Motor neuron (in vitro differentiated cells): Measurements from ENCODE around the gene NT5DC3. TPM values are rescaled to one million over a fixed set of nuclear protein-coding genes. Genes with fewer than 3 reads are reported as not detected.
A peak's percentile ranks its signal among the peaks of the same experiment; 100 is the strongest.
"Not testable (repeated sequence)": the region's sequence is repeated elsewhere in the genome, so short reads cannot be mapped to it uniquely, and the experiment has no call there.

ENCODE experiments used
- ATAC-seq, 8 experiments: fragments of 200-7000 bp; cut with Tn5 transposase; replicated peaks in 6 of 8; 2 replicates each; pipeline ENCODE4 v1.8.0; 2021; ENCODE audit warnings: mild to moderate bottlenecking in 8 of 8, moderate library complexity in 8 of 8
- H3K27ac ChIP-seq, 2 donors: fragments of 250-450 bp; sonication (Bioruptor Pico); 2 replicates each; pipeline ENCODE4 v1.9.0; 2021; ENCODE audit warnings: antibody characterized with exemption in 2 of 2, mild to moderate bottlenecking in 2 of 2, moderate library complexity in 1 of 2
- H3K4me1 ChIP-seq, 2 donors: fragments of 250-450 bp; sonication (Bioruptor Pico); replicated peaks in 1 of 2; 2 replicates each; pipeline ENCODE4 v1.6.1; 2021; ENCODE audit warnings: antibody characterized with exemption in 2 of 2, mild to moderate bottlenecking in 2 of 2, moderate library complexity in 1 of 2
- H3K4me3 ChIP-seq, 5 donors: fragments of 250-450 bp; sonication (Bioruptor Pico); 2 replicates each; pipeline ENCODE4 v1.9.0; 2021; ENCODE audit warnings: antibody characterized with exemption in 5 of 5, mild to moderate bottlenecking in 5 of 5, moderate library complexity in 4 of 5
- WGBS, 10 experiments: fragments of 450-650 bp; shearing (Covaris generic); methylation state at CpG; one replicate each; pipeline ENCODE4 v1.0.0; 2022; 5-methylcytosine and 5-hydroxymethylcytosine counted together
- in situ Hi-C, 9 experiments: fragments of 400-800 bp; cut with MboI; loops; one replicate each; pipeline ENCODE4 v1.15.0; 2021; ENCODE audit warnings: low sequenced_read_pairs in 9 of 9, low pct_unique_long_range_greater_than_20kb in 2 of 9; ENCODE audit not compliant: unreplicated experiment in 9 of 9
- total RNA-seq, 8 experiments: library from RNA; unstranded; fragments of 300-600 nt; gene quantifications; 2 replicates each; pipeline versions ENCODE4 v1.2.3 to v1.2.4, GENCODE V29; 2022

Gene NT5DC3
- total RNA-seq, 8 experiments from 2014 or later: 1.0 to 7.5 (median 3.3) TPM

DNA sequence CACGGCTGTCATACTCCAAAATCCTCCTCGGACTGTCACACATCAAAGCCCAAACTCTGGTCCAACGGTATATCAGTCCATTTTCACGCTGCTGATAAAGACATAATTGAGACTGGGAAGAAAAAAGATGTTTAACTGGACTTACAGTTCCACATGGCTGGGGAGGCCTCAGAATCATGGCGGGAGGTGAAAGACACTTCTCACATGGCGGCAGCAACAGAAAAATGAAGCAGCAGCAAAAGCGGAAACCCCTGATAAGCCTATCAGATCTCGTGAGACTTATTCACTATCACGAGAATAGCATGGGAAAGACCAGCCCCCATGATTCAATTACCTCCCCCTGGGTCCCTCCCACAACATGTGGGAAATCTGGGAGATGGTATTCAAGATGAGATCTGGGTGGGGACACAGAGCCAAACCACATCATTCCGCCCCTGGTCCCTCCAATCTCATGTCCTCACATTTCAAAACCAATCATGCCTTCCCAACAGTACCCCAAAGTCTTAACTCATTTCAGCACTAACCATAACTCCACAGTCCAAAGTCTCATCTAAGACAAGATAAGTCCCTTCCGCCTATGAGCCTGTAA is 5.2 kb downstream of the NT5DC3 start:
- 86 to 100% (median 98%) methylated on average over 1 to 10 of the region's 11 CpGs; no CpG with 5 or more reads in 1 of the 10 experiments for WGBS, 10 experiments
- ATAC-seq, H3K4me1 ChIP-seq, H3K4me3 ChIP-seq, H3K27ac ChIP-seq, in situ Hi-C loops: not testable (repeated sequence)

DNA sequence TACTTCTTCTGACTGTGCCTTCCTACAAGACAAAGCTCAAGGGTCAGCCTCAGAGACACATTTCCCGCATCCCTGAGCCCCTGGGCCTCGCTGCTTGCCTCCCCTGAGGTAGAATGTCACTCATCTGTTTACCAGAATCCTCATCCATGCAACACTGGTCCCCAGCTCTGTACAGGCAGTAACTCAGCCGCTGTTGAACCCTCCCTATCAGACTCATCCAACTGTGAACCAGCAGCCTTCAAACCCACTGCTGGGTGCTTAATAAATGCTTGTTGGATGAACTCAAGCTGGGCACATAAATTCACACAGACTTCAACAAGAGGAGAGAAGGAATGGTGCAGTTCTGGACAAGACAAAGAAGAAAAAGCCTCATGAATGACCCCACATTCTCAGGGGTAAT is 6.1 kb downstream of the NT5DC3 start:
- H3K27ac ChIP-seq: no peak overlapping the region
- H3K4me1 ChIP-seq: peaks cover 5 to 7% of the 10 kb centered on the region in 2 donors
- no peak overlapping the region for H3K4me3 ChIP-seq
- ATAC-seq: peak in 5 of 8 experiments; percentile 15 to 53 (median 47)
- in situ Hi-C loops: no loop called here
- 0 to 88% (median 64%) methylated on average over 1 to 3 of the region's 3 CpGs; no CpG with 5 or more reads in 3 of the 10 experiments for WGBS, 10 experiments

DNA sequence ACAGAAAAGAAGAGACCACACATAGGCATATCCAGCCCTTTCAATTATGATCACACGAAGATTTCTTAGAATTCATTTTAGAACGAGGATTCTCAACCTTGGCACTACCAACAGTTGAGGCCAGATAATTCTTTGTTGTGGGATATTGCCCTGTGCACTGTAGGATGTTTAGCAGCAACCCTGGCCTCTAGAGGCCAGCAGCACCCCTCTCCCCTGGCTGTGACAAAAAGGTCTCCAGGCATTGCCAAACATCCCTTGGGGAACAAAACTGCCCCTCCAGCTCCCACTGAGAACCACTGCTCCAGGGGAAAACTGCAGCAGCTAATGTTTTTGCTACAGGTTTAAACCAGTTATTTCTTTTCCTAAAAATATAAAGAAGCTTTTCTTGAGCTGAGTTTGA is 7.1 kb downstream of the NT5DC3 start:
- H3K27ac ChIP-seq: no peak overlapping the region
- H3K4me1 ChIP-seq: peaks cover 5 to 7% of the 10 kb centered on the region in 2 donors
- WGBS, 10 experiments: 0 to 92% (median 80%) methylated on average over 1 to 2 of the region's 2 CpGs; no CpG with 5 or more reads in 3 of the 10 experiments
- H3K4me3 ChIP-seq: no peak overlapping the region
- ATAC-seq: peak in 2 of 8 experiments; percentile 30 to 46
- in situ Hi-C loops: no loop called here

DNA sequence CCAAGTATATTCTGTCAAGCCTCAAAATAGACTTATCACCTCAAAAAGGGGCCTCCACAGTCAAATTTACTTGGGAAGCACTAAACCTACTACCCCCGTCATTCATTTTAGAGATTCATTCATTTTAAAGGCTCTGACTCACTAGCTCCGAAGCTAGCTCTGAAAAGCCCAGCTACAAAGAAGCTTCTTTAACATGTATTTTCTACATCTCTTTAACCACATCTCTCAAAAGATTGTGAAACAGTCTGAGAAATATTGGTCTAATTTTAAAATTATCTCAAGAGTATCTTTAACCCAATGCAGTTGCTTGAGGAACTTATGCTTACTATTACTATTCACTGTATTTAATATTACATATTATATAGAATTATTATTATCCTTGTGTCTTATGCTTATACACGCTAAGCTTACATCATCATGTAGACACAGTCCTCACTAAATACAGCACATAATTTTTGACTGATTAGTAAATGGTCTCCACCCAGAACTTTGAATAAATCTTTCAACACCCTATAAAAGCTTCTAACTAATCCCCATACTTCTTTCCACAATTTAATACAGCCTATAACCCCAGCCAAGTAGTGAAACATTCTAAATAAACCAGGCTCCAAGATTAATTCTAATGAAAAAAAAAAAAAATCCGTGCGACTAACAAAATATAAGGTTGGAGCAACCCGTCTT is 7.8 kb downstream of the NT5DC3 start:
- WGBS, 10 experiments: 0 to 100% (median 75%) methylated on average over 1 to 6 of the region's 6 CpGs; no CpG with 5 or more reads in 1 of the 10 experiments
- no peak overlapping the region for H3K27ac ChIP-seq
- no peak overlapping the region for H3K4me3 ChIP-seq
- peaks cover 5 to 7% of the 10 kb centered on the region in 2 donors for H3K4me1 ChIP-seq
- peak in 3 of 8 experiments; percentile 96 to 97 (median 97) for ATAC-seq
- in situ Hi-C loops: no loop called here

DNA sequence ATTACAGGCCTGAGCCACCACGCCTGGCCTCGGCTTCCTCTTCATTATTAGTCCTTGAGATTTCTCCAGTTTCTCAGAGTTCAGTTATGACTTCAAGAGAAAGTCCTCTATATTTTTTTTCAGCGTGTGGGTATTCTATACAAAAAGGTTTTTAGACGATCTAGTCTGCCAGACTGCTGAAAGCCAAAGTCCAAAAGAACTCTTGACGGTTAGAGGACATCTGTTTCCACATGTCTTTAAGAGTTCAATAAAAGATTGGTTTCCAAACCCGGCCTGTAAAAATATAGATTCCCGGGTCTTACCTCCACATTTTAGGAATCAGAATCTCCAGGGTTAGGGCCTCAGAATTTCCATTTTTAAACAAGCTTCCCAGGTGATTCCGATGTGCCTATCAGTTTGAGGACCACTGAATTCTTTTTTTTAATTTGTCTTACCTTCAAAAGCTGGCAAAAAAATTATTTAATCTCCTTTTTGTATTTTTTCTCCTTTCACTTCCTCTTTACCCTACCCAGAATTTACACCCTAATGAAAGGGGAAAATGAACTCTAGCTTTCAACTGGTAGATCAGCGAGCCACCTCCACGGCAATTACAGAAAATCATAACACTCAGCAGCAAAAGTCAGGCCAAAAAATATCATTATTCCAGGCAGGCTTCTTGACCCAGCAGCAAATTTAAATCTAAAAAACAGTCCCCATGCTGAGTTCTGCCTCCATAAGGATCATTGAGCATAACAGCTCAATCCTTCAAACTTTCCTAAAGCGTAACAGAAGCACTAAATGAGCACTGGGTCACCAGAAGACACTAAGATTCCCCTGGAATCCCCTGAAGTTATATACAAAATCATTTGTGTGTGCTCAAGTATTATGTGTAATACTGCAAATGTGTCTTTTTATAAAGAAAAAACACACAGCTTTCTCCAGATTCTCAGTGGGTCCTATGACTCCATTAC is 8.7 kb downstream of the NT5DC3 start:
- in situ Hi-C loops: no loop called here
- Histone ChIP-seq H3K4me1 (peaks cover 5 to 7% of the 10 kb centered on the region in 2 donors), H3K4me3 (no peak overlapping the region), H3K27ac (no peak overlapping the region)
- no peak for ATAC-seq
- WGBS, 10 experiments: 81 to 100% (median 94%) methylated on average over 4 to 11 of the region's 11 CpGs

DNA sequence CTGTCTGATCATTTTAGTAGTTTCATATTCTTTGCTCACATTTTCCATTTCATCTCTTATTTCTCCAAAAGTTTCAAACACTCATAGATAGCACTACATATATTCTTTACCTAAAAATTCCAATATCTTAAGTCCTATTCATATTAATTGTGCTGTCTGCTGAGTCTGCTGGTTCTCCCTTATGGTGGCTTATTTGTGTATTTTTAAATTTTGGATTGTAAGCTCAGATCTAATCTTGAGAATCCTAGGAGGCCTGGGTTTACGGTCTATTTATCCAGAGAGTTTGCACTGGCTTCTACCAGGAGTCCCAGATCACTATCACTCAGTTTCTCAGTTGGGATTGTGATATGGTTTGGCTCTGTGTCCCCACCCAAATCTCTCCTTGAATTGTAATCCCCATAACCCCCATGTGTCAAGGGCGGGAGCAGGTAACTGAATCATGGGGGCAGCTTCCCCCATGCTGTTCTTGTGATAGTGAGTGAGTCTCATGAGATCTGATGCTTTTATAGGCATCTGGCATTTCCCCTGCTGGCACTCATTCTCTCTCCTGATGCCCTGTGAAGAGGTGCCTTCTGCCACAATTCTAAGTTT is 10.2 kb downstream of the NT5DC3 start:
- no peak overlapping the region for H3K4me3 ChIP-seq
- H3K27ac ChIP-seq: no peak overlapping the region
- WGBS, 10 experiments: 89 to 100% (median 100%) methylated on average over 1 to 2 of the region's 2 CpGs; no CpG with 5 or more reads in 5 of the 10 experiments
- H3K4me1 ChIP-seq: peaks cover 5 to 7% of the 10 kb centered on the region in 2 donors
- ATAC-seq: no peak
- in situ Hi-C loops: no loop called here

DNA sequence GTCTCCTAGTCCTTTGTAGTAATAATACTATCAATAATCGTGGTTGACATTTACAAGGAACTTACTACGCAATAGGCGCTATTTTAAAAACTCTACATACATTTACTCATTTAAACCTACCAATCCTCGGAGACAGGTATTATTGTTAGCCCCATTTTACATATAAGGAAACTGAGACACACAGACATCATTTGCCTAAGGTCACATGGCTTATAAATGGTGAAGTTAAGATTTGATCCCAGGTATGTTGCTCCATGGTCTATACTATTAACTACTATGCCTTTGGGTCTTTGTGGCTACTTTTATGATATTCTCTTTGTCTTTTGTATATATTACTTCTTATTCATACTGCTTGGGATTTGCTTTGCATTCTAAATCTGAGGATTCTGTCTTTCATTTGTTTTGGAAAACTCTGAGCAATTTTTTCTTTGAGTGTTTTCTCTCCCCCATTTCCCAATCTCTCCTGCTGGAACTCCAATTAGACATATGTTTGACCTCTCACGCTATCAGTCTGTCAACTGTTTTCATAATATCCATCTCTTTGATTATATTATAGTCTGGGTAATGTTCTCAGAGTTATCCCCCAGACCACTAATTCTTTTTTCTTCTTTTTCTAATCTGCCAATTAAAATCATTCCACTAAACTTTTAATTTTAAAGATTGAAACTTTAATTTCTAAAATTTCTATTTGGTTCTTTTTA is 10.9 kb downstream of the NT5DC3 start:
- H3K4me1 ChIP-seq: peaks cover 5 to 6% of the 10 kb centered on the region in 2 donors
- WGBS, 10 experiments: 90 to 100% (median 96%) methylated on average over 1 to 5 of the region's 5 CpGs
- in situ Hi-C loops: no loop called here
- ATAC-seq: no peak
- H3K27ac ChIP-seq: no peak overlapping the region
- H3K4me3 ChIP-seq: no peak overlapping the region

DNA sequence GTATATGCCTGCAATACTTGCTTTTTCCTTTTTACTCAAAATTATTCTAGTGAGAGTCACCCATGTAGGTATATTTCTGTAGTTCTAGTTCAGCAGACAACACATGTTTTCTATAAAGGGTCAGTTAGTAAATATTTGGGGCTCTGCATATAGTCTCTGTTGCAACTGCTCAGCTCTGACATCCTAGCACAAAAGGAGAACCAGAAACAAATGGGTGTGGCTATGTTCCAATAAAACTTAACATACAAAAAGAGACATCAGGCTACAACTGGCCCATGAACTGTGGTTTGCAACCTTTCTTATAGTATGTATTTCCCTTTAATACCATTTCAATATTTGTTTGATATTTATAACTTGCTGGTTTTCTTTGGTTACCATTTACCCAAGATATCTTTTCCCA is 11.9 kb downstream of the NT5DC3 start:
- peak in 3 of 8 experiments; percentile 17 to 60 (median 59) for ATAC-seq
- H3K27ac ChIP-seq: no peak overlapping the region
- in situ Hi-C loops: no loop called here
- no peaks in the 10 kb centered on the region for H3K4me1 ChIP-seq
- H3K4me3 ChIP-seq: no peak overlapping the region

DNA sequence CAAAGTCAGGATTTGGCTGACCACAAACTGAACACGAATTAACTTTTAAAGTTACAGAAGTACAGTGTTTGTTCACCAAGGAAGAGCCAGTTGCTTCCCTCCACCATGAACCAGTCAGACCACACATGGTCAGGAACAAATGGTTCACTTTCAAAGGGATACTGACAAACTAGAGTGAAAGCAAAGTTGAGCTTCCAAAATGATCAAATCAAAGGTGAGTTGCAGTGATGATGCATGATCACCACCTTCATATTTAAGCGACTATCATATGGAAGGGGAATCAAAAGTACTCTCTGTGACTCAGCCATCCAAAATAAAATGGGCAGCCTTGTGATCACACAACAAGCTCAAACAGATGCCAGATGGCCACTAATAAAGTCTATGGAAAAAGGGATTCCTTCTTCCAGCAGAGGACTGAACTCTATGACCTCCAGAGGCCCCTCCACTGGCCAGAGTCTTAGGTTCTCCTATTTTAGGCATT is 13.1 kb downstream of the NT5DC3 start:
- H3K27ac ChIP-seq: no peak overlapping the region
- H3K4me3 ChIP-seq: no peak overlapping the region
- no peaks in the 10 kb centered on the region for H3K4me1 ChIP-seq
- ATAC-seq: no peak
- in situ Hi-C loops: no loop called here
- WGBS, 10 experiments: 25 to 100% (median 77%) methylated on average over 1 to 2 of the region's 2 CpGs; no CpG with 5 or more reads in 2 of the 10 experiments

DNA sequence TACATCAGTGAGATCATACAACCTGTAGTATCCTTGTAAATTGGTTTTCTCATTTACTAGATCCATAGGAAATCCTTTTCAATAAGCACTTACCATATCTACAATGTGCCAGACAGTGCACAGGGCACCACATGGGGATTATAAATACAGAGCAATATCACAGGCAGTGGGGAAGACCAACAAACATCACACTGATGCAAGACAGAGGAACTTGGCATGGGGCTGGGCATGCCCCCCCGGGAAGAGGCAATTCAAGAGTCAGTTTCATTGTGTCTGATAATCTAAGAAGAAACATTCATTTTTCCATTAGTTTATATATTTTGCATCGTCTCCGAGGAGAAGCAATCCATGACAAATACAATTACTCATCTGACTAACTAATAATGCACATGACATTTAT is 16.2 kb downstream of the NT5DC3 start:
- Histone ChIP-seq H3K4me3 (no peak overlapping the region), H3K4me1 (no peaks in the 10 kb centered on the region), H3K27ac (no peak overlapping the region)
- in situ Hi-C loops: no loop called here
- 29 to 96% (median 83%) methylated on average over 1 to 3 of the region's 3 CpGs; no CpG with 5 or more reads in 1 of the 10 experiments for WGBS, 10 experiments
- no peak for ATAC-seq

DNA sequence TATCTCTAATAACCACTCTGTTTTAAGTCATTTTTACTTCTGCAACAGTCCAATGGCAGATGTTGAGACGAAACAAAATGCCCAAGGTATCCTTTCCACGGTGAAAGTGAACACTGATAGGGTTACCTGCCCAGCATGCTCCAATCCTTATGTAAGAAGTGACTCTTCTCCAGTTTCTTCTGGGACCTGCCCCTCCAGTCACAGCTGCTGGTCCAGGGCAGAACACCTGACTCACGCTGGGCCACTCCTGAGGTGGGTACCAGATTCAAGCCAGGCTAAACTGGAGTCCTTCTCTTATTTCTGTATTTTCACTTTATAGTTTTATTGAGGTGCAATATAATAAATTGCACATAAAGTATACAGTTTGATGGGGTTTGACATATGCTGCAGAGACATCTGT is 16.7 kb downstream of the NT5DC3 start:
- no peak for ATAC-seq
- no peak overlapping the region for H3K4me3 ChIP-seq
- H3K4me1 ChIP-seq: peaks cover 0 to 4% of the 10 kb centered on the region in 2 donors
- no peak overlapping the region for H3K27ac ChIP-seq
- WGBS, 10 experiments: 88 to 100% (median 97%) methylated on average over 1 to 3 of the region's 3 CpGs; no CpG with 5 or more reads in 3 of the 10 experiments
- in situ Hi-C loops: no loop called here

DNA sequence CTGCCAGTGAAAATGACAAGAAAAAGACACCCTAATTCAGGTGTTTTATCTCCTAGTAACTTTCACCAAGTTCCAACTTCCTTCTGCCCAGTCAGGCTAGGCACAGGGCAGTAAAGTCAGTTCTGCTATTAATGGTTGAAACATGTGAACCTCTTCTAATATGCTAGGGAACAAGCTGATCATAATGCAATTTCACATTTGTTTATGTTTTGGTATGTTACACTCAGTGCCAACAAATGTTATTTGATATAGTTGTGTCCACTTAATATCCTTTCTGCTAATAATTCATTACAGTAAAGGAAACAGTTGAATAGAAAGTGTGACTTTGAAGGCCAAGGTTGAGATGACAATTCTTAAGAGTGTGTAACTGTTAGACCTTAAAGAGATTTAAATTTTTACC is 17.2 kb downstream of the NT5DC3 start:
- ATAC-seq: no peak
- H3K4me1 ChIP-seq: peaks cover 0 to 6% of the 10 kb centered on the region in 2 donors
- no peak overlapping the region for H3K4me3 ChIP-seq
- no peak overlapping the region for H3K27ac ChIP-seq
- in situ Hi-C loops: no loop called here
